Esophagus (tissue), 2 donors: Measurements from ENCODE around the gene PIK3R1. TPM values are rescaled to one million over a fixed set of nuclear protein-coding genes. Genes with fewer than 3 reads are reported as not detected.
A peak's percentile ranks its signal among the peaks of the same experiment; 100 is the strongest.

ENCODE experiments used
- H3K27ac ChIP-seq, 2 donors: one replicate each; pipeline ENCODE4 v1.5.1; 2013; ENCODE audit warnings: low read depth in 2 of 2, mild to moderate bottlenecking in 2 of 2, inconsistent platforms in 1 of 2, low read length in 1 of 2, moderate library complexity in 1 of 2
- H3K27me3 ChIP-seq, 2 donors: one replicate each; pipeline ENCODE4 v1.6.1; 2013; ENCODE audit warnings: low read length in 2 of 2, control low read depth in 1 of 2, mild to moderate bottlenecking in 1 of 2; ENCODE audit not compliant: insufficient read depth in 2 of 2, control insufficient read depth in 1 of 2
- H3K36me3 ChIP-seq, 2 donors: one replicate each; pipeline ENCODE4 v1.6.1; 2013; ENCODE audit warnings: low read length in 1 of 2; ENCODE audit not compliant: control insufficient read depth in 2 of 2, insufficient read depth in 2 of 2
- H3K4me1 ChIP-seq, 2 donors: one replicate each; pipeline ENCODE4 v1.6.1; 2013; ENCODE audit warnings: low read length in 1 of 2; ENCODE audit not compliant: control insufficient read depth in 2 of 2, insufficient read depth in 2 of 2
- H3K4me3 ChIP-seq, 2 donors: one replicate each; pipeline ENCODE4 v1.5.1; 2013; ENCODE audit warnings: low read length in 2 of 2, mild to moderate bottlenecking in 2 of 2, low read depth in 1 of 2, moderate library complexity in 1 of 2
- H3K9me3 ChIP-seq, 2 donors: one replicate each; pipeline ENCODE4 v1.6.1; 2013; ENCODE audit warnings: mild to moderate bottlenecking in 2 of 2, low read depth in 1 of 2, low read length in 1 of 2, moderate library complexity in 1 of 2; ENCODE audit not compliant: control insufficient read depth in 2 of 2, insufficient read depth in 1 of 2
- WGBS, 2 donors: extraction: QIAGEN DNeasy Blood & Tissue Kit; methylation state at CpG; one replicate each; pipeline ENCODE4 v1.1.7; 2013; 5-methylcytosine and 5-hydroxymethylcytosine counted together
- polyA plus RNA-seq, 2 donors: library from polyadenylated mRNA; stranded (reverse); fragments of 200-250 nt; gene quantifications; one replicate each; pipeline ENCODE4 v1.2.3, GENCODE V29; 2013
- donor health status: healthy with polysubstance abuse.
- donor health status: Bipolar disorder and iron deficiency.

The PIK3R1 gene
- polyA plus RNA-seq, 2 donors, result 5.0 to 8.2 TPM

- H3K36me3 ChIP-seq, result no peaks in the 10 kb centered on the region
- H3K4me3 ChIP-seq, result no peak overlapping the region
- no peaks in the 10 kb centered on the region for H3K4me1 ChIP-seq
- no peaks in the 10 kb centered on the region for H3K27me3 ChIP-seq
- no peak overlapping the region for H3K27ac ChIP-seq
- 71% methylated on average over 1 of the region's 1 CpG for WGBS, 2 donors
- no peaks in the 10 kb centered on the region for H3K9me3 ChIP-seq
Measured at GRCh38 chr5:68332556-68332955, 117.0 kb downstream of the PIK3R1 start.

- H3K4me3 ChIP-seq, result no peak overlapping the region
- no peaks in the 10 kb centered on the region for H3K36me3 ChIP-seq
- H3K27me3 ChIP-seq, result no peaks in the 10 kb centered on the region
- H3K9me3 ChIP-seq, result no peaks in the 10 kb centered on the region
- no peaks in the 10 kb centered on the region for H3K4me1 ChIP-seq
- H3K27ac ChIP-seq, result no peak overlapping the region
- WGBS, 2 donors, result 78 to 85% methylated on average over 2 of the region's 2 CpGs
Measured at GRCh38 chr5:68333649-68334552, 118.3 kb downstream of the PIK3R1 start.

GRCh38 chr5:68334553-68334886 lies 119.0 kb downstream of the PIK3R1 start:
- Histone ChIP-seq H3K9me3 (no peaks in the 10 kb centered on the region), H3K27me3 (no peaks in the 10 kb centered on the region), H3K27ac (no peak overlapping the region), H3K36me3 (no peaks in the 10 kb centered on the region), H3K4me3 (no peak overlapping the region), H3K4me1 (no peaks in the 10 kb centered on the region)
- 82% methylated on average over 2 of the region's 2 CpGs for WGBS, 2 donors

GRCh38 chr5:68335075-68335474 lies 119.5 kb downstream of the PIK3R1 start:
- no peaks in the 10 kb centered on the region for H3K27me3 ChIP-seq
- H3K27ac ChIP-seq, result no peak overlapping the region
- H3K4me1 ChIP-seq, result no peaks in the 10 kb centered on the region
- H3K4me3 ChIP-seq, result no peak overlapping the region
- no peaks in the 10 kb centered on the region for H3K36me3 ChIP-seq
- H3K9me3 ChIP-seq, result no peaks in the 10 kb centered on the region

- Histone ChIP-seq H3K9me3 (no peaks in the 10 kb centered on the region), H3K27me3 (no peaks in the 10 kb centered on the region), H3K36me3 (no peaks in the 10 kb centered on the region), H3K4me1 (no peaks in the 10 kb centered on the region), H3K4me3 (no peak overlapping the region), H3K27ac (no peak overlapping the region)
Measured at GRCh38 chr5:68336200-68336599, 120.6 kb downstream of the PIK3R1 start.

- WGBS, 2 donors, result 90% methylated on average over 4 of the region's 4 CpGs
- Histone ChIP-seq H3K27ac (no peak overlapping the region), H3K36me3 (no peaks in the 10 kb centered on the region), H3K4me1 (no peaks in the 10 kb centered on the region), H3K9me3 (no peaks in the 10 kb centered on the region), H3K27me3 (no peaks in the 10 kb centered on the region), H3K4me3 (no peak overlapping the region)
Measured at GRCh38 chr5:68337235-68337634, 121.7 kb downstream of the PIK3R1 start.

- Histone ChIP-seq H3K27me3 (no peaks in the 10 kb centered on the region), H3K9me3 (no peaks in the 10 kb centered on the region), H3K36me3 (no peaks in the 10 kb centered on the region), H3K4me1 (peaks cover 0 to 3% of the 10 kb centered on the region in 2 donors), H3K4me3 (no peak overlapping the region), H3K27ac (no peak overlapping the region)
- WGBS, 2 donors, result 53 to 63% methylated on average over 1 of the region's 1 CpG
Measured at GRCh38 chr5:68339921-68340321, 124.4 kb downstream of the PIK3R1 start.

GRCh38 chr5:68341006-68341405 lies 125.5 kb downstream of the PIK3R1 start:
- WGBS, 2 donors, result 86 to 88% methylated on average over 3 of the region's 3 CpGs
- H3K27ac ChIP-seq, result no peak overlapping the region
- no peaks in the 10 kb centered on the region for H3K9me3 ChIP-seq
- no peaks in the 10 kb centered on the region for H3K36me3 ChIP-seq
- peaks cover 0 to 3% of the 10 kb centered on the region in 2 donors for H3K4me1 ChIP-seq
- H3K4me3 ChIP-seq, result no peak overlapping the region
- no peaks in the 10 kb centered on the region for H3K27me3 ChIP-seq

- H3K27ac ChIP-seq, result peak overlapping the region; percentile 52 to 57
- no peaks in the 10 kb centered on the region for H3K9me3 ChIP-seq
- H3K4me3 ChIP-seq, result no peak overlapping the region
- no peaks in the 10 kb centered on the region for H3K27me3 ChIP-seq
- peaks cover 0 to 3% of the 10 kb centered on the region in 2 donors for H3K4me1 ChIP-seq
- H3K36me3 ChIP-seq, result no peaks in the 10 kb centered on the region
- 90 to 97% methylated on average over 1 of the region's 1 CpG for WGBS, 2 donors
Measured at GRCh38 chr5:68342693-68343092, 127.1 kb downstream of the PIK3R1 start.

- Histone ChIP-seq H3K27ac (peak overlapping the region; percentile 52 to 64), H3K4me1 (peaks cover 0 to 3% of the 10 kb centered on the region in 2 donors), H3K9me3 (no peaks in the 10 kb centered on the region), H3K36me3 (no peaks in the 10 kb centered on the region), H3K27me3 (no peaks in the 10 kb centered on the region), H3K4me3 (no peak overlapping the region)
- 29 to 47% methylated on average over 5 of the region's 5 CpGs for WGBS, 2 donors
Measured at GRCh38 chr5:68343421-68343826, 127.9 kb downstream of the PIK3R1 start.
